ENCODE data around the gene MCEE.
"Not testable (repeated sequence)": the region's sequence is repeated elsewhere in the genome, so short reads cannot be mapped to it uniquely, and the experiment has no call there.

MCEE gene

GRCh38 chr2:71130152-71130904 lies at the start of gene MCEE, which contains the start of gene MPHOSPH10:
Gene MCEE (minus strand): TSS chr2:71130229. CDS start chr2:71130219, 10 bp downstream.
Gene MPHOSPH10 (plus strand): TSS chr2:71130634. CDS start chr2:71130666, 32 bp downstream.
- peak; percentile 90 for DNase-seq

- not testable (repeated sequence) for DNase-seq
Observed at GRCh38 chr2:71178836-71179235, 48.8 kb upstream of the MCEE start.

- DNase-seq: no peak
Observed at GRCh38 chr2:71174207-71174606, 44.2 kb upstream of the MCEE start.

DNA sequence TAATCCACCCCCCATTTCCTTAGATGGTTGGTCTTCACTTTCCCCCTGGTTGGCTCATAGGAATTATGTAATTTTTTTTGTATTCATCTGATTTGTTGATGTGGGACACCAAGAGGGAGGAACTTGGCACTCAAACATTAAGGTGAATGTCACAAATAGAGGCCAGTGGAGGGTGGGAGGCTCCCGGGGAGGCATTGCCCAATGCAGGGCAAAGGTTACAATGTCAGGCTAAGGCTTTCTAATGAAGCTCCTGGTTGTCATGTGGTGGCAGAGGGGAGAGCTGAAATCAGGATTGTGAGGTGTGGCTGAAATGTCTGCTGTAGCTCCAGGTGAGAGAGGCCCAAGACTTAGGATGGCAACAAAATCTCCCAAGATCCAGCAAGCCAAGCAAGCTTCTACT lies 43.1 kb upstream of the MCEE start:
- no peak for DNase-seq

- DNase-seq: peak; percentile 31
Observed at GRCh38 chr2:71166812-71167211, 36.8 kb upstream of the MCEE start.

DNA sequence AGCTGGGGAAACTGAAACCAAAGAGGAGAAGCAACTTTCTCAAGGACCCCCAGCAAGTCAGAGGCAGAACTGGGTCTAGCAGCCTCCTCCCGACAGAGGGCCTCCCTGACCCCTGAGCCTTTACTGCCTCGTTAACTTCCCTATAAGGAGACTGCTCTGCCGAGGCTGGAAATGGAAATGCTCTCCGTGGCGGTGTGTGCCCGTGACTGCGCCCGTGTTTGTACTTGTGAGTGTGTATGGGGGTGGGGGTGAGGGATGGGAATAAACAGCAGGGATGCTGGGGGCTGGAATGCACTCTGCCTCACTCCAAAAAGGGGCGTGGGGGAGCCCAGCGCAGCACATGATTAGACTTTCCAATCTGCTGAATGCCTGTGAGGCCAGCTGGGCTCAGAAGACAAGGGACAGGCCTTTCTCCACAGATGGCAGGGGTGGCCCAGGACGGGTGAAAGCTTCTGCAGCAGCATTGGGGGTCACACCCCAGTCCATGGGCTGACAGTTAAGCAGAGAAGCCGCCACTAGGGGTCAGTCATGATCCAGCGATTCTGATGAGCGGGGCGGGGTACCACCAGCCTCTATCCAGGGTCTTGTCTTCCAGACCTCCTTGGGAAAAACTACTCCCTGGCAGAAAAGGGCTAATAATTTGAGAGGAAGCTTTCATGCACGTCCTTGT lies 27.2 kb upstream of the MCEE start:
- DNase-seq: peak; percentile 41

DNA sequence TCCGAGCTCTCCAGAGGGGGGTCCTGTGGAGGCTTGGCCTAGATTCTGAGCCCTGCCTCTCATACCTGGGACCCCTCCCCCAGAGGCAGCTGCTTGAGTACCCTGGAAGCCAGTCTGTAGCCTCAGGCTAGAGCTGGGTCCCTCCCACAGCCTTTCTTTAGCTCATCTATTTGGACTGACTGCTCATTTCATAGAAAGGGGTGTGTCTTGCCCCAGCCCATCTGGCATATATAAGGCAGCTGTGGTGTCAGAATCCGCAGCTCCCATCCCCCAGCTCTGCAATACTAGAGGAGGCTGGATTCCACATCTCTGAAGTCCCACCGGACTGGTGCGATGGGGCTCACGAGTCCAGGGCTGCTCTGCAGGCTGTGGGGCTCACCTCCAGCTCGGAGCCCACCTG lies 26.5 kb upstream of the MCEE start:
- peak; percentile 32 for DNase-seq

GRCh38 chr2:71155846-71156245 lies 25.8 kb upstream of the MCEE start:
- no peak for DNase-seq

GRCh38 chr2:71154798-71155197 lies 24.8 kb upstream of the MCEE start:
- peak; percentile 13 for DNase-seq

DNA sequence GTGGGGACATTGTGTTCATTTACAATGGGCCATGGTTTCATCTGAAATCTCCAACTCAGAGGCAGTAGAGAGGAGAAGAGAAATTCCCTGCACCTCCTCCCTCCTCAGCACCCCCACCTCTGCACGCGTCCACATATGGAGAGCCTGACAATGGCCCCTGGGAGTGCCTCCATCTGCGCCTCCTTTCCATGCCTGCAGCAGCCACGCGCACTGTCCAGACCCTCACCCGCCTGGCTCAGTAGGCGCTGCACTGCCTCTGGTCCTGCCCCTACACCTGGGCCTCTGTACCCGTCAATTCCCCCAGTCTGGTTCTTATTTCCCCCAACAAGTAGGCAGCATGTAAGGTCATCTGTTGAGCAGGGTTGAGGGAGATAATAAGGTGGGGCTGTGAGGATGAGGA lies 24.2 kb upstream of the MCEE start:
- DNase-seq: no peak

GRCh38 chr2:71153585-71154224 lies 23.7 kb upstream of the MCEE start:
- no peak for DNase-seq

DNA sequence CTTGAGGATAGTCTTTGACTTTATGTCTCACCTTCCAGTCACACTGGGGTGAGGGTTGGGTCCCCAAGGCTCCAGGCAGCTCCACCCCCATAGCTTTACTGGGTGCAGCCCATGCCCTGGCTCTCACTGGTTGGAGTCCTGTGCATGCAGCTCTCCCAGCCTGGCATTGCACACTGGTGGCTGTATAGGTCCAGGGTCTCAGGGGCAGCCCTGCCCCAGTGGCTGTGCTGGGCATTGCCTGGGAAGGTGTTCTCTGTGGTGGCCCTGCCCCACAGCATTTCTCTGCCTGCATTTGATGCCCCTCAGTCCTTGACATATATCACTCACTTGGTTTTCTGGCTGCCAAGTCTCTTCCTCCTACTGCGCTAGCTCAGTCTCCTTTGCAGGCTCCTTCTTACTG lies 21.6 kb upstream of the MCEE start:
- DNase-seq: no peak

DNA sequence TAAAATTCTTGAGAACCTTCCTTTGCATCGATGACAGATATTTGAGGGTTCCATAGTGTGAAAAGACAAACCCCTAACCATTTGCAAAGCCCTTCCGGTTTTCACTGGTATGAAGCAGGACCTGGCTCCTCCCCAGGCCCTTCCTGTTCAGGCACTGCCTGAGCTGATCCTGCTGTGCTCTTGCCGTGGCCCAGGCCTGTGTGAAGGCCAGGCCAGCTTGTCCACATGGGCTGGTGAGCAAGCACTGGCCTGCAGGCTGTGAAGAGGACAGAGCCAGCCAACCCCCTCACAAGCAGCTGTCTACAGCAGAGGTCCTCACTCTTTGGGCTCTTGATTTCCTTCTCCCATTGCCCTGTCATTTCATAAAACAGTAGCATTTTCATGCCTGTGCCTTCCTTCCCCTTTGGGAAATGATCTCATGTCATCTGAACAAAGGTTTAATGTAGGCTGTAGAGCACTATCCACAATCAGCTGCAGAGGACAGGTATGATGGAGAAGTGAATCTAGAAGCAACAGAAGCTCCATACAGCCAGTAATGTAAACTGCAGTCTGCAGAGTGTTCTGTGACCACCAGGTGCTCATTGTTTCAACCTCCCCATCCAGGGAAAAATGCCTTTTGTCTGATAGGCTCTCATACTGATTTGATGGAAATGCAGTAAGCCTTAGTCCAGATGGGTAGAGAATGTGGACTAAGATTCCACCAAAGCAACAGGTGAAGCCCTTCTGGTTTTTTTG lies 20.2 kb upstream of the MCEE start:
- no peak for DNase-seq

GRCh38 chr2:71148506-71149063 lies 18.6 kb upstream of the MCEE start:
- DNase-seq: no peak

DNA sequence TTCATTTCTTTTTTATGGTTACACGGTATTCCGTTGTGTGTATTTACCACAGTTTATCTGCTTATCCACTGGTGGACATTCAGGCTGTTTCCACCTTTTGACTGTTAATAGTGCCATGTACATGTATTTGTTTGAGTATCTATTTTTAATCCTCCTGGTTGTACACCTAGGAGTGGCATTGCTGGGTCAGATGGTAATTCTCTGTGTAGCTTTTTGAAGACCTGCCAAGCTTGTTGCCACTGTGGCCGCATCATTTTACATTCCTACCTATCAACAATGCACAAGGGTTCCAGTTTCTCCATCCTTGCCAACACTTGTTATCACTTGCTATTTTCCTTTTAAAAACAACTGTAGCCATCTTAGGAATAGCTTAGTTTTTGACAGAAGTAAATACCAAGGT lies 13.8 kb upstream of the MCEE start:
- no peak for DNase-seq

DNA sequence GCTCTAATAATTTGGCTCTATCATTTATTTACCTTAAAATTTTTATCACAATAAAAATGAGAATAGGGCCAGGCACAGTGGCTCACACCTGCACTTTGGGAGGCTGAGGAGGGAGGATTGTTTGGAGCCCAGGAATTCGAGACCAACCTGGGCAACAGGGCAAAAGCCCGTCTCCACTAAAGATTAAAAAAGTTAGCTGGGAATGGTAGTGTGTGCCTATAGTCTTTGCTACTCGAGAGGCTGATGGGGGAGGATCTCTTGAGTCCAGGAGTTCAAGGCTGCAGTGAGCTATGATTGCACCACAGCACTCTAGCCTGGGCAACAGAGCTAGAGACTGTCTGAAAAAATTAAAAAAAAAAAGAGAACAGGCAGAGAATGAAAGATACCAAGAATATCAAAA lies 6.1 kb upstream of the MCEE start:
- no peak for DNase-seq

DNA sequence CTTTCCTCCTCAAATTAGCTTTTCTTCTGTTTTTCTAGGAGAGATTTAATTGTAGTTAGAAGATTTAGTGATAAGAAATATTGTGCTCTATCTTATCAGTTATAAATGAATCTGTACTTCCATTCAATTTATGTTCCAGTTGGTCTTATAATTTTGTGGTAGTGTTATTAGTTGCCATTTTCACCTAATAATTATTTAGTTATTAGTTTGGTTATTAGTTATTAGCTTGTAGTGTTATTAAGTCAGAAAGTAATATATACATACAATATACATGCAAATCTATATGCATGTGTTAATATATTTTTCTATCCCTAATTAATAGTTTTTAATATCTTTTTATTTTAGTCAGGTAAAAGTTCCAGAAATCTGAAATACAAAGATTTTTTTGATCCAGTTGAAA lies 3.6 kb upstream of the MCEE start:
- no peak for DNase-seq

DNA sequence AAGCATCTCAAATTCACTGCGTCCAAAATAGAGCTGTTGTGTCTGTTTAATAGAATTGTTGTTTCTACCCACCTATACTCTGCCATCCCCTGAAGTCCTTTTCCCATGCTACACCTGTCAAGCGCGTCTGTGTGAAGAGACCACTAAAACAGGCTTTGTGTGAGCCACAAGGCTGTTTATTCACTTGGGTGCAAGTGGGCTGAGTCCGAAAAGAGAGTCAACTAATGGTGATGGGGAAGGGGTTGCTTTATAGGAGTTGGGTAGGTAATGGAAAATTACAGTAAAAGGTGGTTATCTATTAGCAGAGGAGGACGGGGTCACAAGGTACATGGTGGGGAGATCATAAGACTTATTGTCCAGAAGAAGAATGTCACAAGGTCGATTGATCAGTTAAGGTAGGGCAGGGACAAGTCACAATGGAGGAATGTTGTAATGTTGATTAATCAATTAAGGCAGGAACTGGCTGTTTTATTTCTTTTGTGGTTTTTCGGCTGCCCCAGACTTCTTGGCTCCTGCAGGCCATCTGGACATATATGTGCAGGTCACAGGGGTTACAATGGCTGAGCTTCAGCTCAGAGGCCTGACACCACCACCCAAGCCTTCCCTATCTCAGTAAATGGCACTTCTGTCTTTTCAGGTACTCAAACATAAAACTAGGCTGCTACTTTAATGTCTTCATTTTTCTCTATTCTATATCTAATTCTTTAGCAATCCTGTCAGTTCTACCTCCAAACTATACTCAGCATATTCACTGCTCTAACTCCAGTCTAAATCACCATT lies 1.5 kb upstream of the MCEE start:
- DNase-seq: not testable (repeated sequence)

DNA sequence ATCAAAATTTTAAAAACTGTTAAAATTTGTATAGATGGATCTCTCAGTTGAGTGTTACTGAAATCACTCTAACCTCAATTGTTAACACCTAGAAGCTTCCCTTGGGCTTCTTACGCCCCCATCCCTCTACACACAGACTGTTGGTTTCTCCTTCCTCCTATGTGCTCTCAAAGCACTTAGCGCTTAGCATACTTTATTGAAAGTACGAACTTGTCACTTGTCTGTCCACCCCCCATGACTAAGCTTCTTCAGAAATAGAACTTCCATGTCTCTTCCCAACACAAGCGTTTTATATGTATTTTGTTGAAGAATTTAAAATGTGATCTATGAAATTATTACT lies 846 bp upstream of the MCEE start:
- peak; percentile 26 for DNase-seq

DNA sequence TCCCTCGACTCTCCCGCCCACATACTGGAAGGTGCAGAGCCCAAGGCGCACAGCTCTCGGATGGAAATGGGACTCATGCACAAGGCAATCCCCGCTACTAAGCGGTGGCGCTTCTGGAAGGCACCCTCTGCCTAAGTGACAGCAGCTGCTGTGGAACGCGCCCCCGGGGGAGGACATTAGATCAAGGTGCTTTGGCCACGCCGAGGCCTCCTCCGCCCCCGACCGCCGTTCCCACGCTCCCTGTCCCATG lies 202 bp downstream of the MCEE start:
- DNase-seq: peak; percentile 63

- DNase-seq: peak; percentile 16
Observed at GRCh38 chr2:71129114-71129901, 721 bp downstream of the MCEE start.

- DNase-seq: no peak
Observed at GRCh38 chr2:71126957-71127356, 3.1 kb downstream of the MCEE start.

All from EL (cell line).